A549 (cell line): ENCODE measurements around the gene GP1BA.

Source experiments
- CEBPB ChIP-seq, 2 experiments: fragments of >200 bp in 1 of 2; sonication (Bioruptor Twin) in 1 of 2; formaldehyde crosslinking in 1 of 2; IDR thresholded peaks; 2 replicates each; pipeline ENCODE4 v1.6.1; 2012 to 2016
- CTCF ChIP-seq: fragments of >200 bp; sonication (Bioruptor Twin); formaldehyde crosslinking; IDR thresholded peaks from 3 replicates; pipeline ENCODE4 v1.5.1; 2016
- ELK1 ChIP-seq: fragments of 150-350 bp; IDR thresholded peaks from 2 replicates; pipeline ENCODE4 v1.6.1; 2014; ENCODE audit warnings: low read depth, mild to moderate bottlenecking, low read length
- EP300 ChIP-seq, 2 experiments: fragments of >200 bp; sonication (Bioruptor Twin); formaldehyde crosslinking; IDR thresholded peaks; 2 replicates in 1 of 2; 3 replicates in 1 of 2; pipeline ENCODE4 v1.6.1; 2016 to 2017
- HDAC2 ChIP-seq: fragments of 200-600 bp; sonication (generic); IDR thresholded peaks from 2 replicates; pipeline ENCODE4 v1.6.1; 2016
- MAFK ChIP-seq: fragments of 450-650 bp; IDR thresholded peaks from 2 replicates; pipeline ENCODE4 v1.6.1; 2014; ENCODE audit not compliant: partially characterized antibody
- POLR2A ChIP-seq: IDR thresholded peaks from 2 replicates; pipeline ENCODE4 v1.6.1; 2012; ENCODE audit warnings: mild to moderate bottlenecking, low read length
- POLR2AphosphoS2 ChIP-seq: conservative IDR thresholded peaks from 2 replicates; pipeline ENCODE4 v1.6.1; 2012; ENCODE audit warnings: low read length, improper control_type of control experiment, inconsistent platforms
- SREBF2 ChIP-seq: fragments of 450-650 bp; IDR thresholded peaks from 2 replicates; pipeline ENCODE4 v1.6.1; 2014; ENCODE audit warnings: mild to moderate bottlenecking, moderate library complexity
- TF ChIP-seq, protein P1 (sequence below): fragments of >200 bp; sonication (Bioruptor Twin); formaldehyde crosslinking; IDR thresholded peaks from 3 replicates; pipeline ENCODE4 v1.6.1; 2016

GRCh38 chr17:4901648-4902344, 30.3 kb upstream of the GP1BA start:
- TF ChIP-seq CTCF: no peak
- no peak for TF ChIP-seq HDAC2
- no peak for TF ChIP-seq CEBPB (IDR thresholded peaks at IDR 0.05)
- no peak for TF ChIP-seq POLR2AphosphoS2
- no peak for TF ChIP-seq ELK1
- TF ChIP-seq EP300 (IDR thresholded peaks at IDR 0.05): no peak
- no peak for TF ChIP-seq MAFK
- no peak for TF ChIP-seq POLR2A
- TF ChIP-seq, protein P1, sequence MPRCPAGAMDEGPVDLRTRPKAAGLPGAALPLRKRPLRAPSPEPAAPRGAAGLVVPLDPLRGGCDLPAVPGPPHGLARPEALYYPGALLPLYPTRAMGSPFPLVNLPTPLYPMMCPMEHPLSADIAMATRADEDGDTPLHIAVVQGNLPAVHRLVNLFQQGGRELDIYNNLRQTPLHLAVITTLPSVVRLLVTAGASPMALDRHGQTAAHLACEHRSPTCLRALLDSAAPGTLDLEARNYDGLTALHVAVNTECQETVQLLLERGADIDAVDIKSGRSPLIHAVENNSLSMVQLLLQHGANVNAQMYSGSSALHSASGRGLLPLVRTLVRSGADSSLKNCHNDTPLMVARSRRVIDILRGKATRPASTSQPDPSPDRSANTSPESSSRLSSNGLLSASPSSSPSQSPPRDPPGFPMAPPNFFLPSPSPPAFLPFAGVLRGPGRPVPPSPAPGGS: no peak
- TF ChIP-seq SREBF2: no peak
